ENCODE data around the gene SRSF9. TPM values are rescaled to one million over a fixed set of nuclear protein-coding genes. Genes with fewer than 3 reads are reported as not detected.
"Not testable (repeated sequence)": the region's sequence is repeated elsewhere in the genome, so short reads cannot be mapped to it uniquely, and the experiment has no call there.

The SRSF9 gene
- polyA plus RNA-seq, 1 donor from 2014 or later = 289 TPM

DNA sequence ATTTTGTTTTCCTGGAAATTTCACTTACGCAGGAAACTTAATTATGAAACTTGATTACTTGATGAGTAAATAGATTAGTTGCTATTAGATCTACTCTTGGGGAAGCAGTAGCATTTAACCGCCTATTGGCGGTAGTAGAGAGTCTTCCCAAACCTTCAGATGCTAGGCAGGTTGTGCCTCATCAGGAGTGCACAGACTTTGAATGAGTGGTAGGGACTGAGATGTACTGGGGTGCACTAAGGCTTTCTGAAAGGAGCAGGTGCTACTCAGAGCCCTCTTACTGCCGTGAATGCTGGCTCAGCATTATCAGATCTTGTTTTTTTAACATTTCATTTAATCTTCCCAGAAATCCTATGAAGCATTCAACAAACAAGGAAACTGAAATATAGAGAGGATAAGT, 15.6 kb downstream of the SRSF9 start:
- Histone ChIP-seq H3K4me3 (ENCODE audit: low read length) (no peak overlapping the region), H3F3A (ENCODE audit: insufficient read depth, low read length, poor library complexity, severe bottlenecking) (no peaks in the 10 kb centered on the region), H2AFZ (ENCODE audit: low read depth, low read length) (no peak overlapping the region), H3K79me2 (replicated peaks; ENCODE audit: insufficient read depth, low read length) (peaks cover 9% of the 10 kb centered on the region), H3K36me3 (ENCODE audit: insufficient read depth, low read length) (no peaks in the 10 kb centered on the region), H3K9me2 (ENCODE audit: insufficient read depth, low read length) (no peaks in the 10 kb centered on the region), H3K27ac (ENCODE audit: low read length) (no peak overlapping the region), H3K9me3 (ENCODE audit: low read length) (no peaks in the 10 kb centered on the region), H4K20me1 (ENCODE audit: insufficient read depth) (no peaks in the 10 kb centered on the region), H3K4me2 (ENCODE audit: low read length) (no peak overlapping the region), H3K27me3 (ENCODE audit: insufficient read depth, low read depth, low read length) (no peaks in the 10 kb centered on the region), H3K9ac (ENCODE audit: low read length) (no peak overlapping the region)
- TF ChIP-seq, protein P1, sequence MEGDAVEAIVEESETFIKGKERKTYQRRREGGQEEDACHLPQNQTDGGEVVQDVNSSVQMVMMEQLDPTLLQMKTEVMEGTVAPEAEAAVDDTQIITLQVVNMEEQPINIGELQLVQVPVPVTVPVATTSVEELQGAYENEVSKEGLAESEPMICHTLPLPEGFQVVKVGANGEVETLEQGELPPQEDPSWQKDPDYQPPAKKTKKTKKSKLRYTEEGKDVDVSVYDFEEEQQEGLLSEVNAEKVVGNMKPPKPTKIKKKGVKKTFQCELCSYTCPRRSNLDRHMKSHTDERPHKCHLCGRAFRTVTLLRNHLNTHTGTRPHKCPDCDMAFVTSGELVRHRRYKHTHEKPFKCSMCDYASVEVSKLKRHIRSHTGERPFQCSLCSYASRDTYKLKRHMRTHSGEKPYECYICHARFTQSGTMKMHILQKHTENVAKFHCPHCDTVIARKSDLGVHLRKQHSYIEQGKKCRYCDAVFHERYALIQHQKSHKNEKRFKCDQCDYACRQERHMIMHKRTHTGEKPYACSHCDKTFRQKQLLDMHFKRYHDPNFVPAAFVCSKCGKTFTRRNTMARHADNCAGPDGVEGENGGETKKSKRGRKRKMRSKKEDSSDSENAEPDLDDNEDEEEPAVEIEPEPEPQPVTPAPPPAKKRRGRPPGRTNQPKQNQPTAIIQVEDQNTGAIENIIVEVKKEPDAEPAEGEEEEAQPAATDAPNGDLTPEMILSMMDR (IDR thresholded peaks at IDR 0.05; ENCODE audit: poor library complexity, severe bottlenecking) = peak; percentile 58
- no peak for TF ChIP-seq SMC3 (conservative IDR thresholded peaks at IDR 0.05; ENCODE audit: poor library complexity)

DNA sequence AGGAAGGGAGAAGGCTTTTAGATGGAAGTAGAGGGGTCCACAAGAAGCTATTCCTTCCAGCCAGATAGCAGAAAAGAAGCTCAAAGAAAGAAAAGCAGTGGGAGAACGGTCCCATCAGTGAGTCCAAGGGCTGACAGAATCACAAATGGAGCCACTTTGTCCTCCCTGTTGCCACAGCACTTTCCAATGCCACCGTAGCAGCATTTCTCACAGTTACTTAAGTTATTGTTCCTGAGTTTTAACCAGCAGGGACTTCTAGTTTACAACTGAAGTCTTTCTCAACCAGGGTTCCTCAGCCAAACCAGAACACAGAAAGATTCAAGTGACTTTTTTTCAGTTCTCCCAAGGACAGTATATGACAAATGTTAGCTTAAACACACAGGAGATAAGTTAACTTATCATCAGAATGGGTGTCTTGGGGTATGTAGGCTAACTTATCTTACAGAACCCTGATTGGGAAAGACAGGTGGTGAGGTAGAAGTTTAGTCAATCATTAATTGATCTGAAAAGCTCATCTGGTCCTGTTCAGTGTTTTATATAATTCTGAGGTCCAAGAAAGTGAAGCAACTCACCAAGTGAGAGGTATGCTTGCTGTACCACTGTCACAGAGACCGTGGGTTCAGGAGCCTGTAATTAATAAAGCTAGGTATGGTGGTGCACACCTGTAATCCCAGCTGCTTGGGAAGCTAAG, 16.3 kb downstream of the SRSF9 start:
- Histone ChIP-seq H4K20me1 (ENCODE audit: insufficient read depth) (no peaks in the 10 kb centered on the region), H3K4me2 (ENCODE audit: low read length) (no peak overlapping the region), H3K9ac (ENCODE audit: low read length) (no peak overlapping the region), H3K27me3 (ENCODE audit: insufficient read depth, low read depth, low read length) (no peaks in the 10 kb centered on the region), H3K4me3 (ENCODE audit: low read length) (no peak overlapping the region), H3K79me2 (replicated peaks; ENCODE audit: insufficient read depth, low read length) (peaks cover 11% of the 10 kb centered on the region), H2AFZ (ENCODE audit: low read depth, low read length) (no peak overlapping the region), H3K9me2 (ENCODE audit: insufficient read depth, low read length) (no peaks in the 10 kb centered on the region), H3K27ac (ENCODE audit: low read length) (no peak overlapping the region), H3K9me3 (ENCODE audit: low read length) (no peaks in the 10 kb centered on the region), H3F3A (ENCODE audit: insufficient read depth, low read length, poor library complexity, severe bottlenecking) (no peaks in the 10 kb centered on the region), H3K36me3 (ENCODE audit: insufficient read depth, low read length) (no peaks in the 10 kb centered on the region)
- TF ChIP-seq TAF1 (IDR thresholded peaks at IDR 0.05; ENCODE audit: low read depth) = no peak
- TF ChIP-seq SMC3 (conservative IDR thresholded peaks at IDR 0.05; ENCODE audit: poor library complexity) = no peak
- no peak for TF ChIP-seq RAD21 (conservative IDR thresholded peaks at IDR 0.05)
- TF ChIP-seq, protein P1 (IDR thresholded peaks at IDR 0.05; ENCODE audit: poor library complexity, severe bottlenecking) = no peak

DNA sequence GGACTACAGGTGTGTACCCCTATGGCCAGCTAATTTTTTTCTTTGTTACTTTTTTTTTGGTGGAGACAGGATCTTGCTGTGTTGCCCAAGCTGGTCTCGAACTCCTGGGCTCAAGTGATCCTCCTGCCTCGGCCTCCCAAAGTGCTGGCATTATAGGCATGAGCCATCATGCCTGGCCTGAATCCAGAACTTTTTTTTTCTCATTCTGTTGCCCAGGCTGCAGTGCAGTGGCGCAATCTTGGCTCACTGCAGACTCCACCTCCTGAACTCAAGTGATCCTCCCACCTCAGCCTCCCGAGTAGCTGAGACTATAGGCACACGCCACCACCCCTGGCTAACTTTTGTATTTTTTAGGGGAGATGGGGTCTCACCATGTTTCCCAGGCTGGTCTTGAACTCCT, 17.0 kb downstream of the SRSF9 start:
- not testable (repeated sequence) for H3K36me3 ChIP-seq (ENCODE audit: insufficient read depth, low read length); H2AFZ ChIP-seq (ENCODE audit: low read depth, low read length); H3F3A ChIP-seq (ENCODE audit: insufficient read depth, low read length, poor library complexity, severe bottlenecking); H4K20me1 ChIP-seq (ENCODE audit: insufficient read depth); H3K4me2 ChIP-seq (ENCODE audit: low read length); H3K9ac ChIP-seq (ENCODE audit: low read length); H3K9me2 ChIP-seq (ENCODE audit: insufficient read depth, low read length); H3K27ac ChIP-seq (ENCODE audit: low read length); H3K27me3 ChIP-seq (ENCODE audit: insufficient read depth, low read depth, low read length); H3K9me3 ChIP-seq (ENCODE audit: low read length); H3K4me3 ChIP-seq (ENCODE audit: low read length)
- H3K79me2 ChIP-seq (replicated peaks; ENCODE audit: insufficient read depth, low read length) = peaks cover 18% of the 10 kb centered on the region

DNA sequence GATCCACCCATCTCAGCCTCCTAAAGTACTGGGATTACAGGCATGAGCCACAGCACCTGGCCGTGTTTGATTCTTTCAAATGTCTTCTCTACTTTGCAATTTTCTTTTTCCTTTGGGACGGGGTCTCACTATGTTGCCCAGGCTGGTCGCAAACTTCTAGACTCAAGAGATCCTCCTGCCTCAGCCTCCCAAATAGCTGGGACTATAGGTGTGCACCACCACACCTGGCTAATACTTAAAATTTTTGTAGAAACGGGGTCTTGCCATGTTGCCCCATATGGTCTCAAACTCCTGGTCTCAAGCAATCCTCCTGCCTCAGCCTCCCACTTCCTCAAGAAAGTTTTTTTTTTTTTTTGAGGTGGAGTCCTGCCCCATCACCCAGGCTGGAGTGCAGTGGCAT, 21.6 kb downstream of the SRSF9 start:
- peaks cover 45% of the 10 kb centered on the region for H3K79me2 ChIP-seq (replicated peaks; ENCODE audit: insufficient read depth, low read length)
- H3K9me2 ChIP-seq (ENCODE audit: insufficient read depth, low read length) = no peaks in the 10 kb centered on the region
- no peaks in the 10 kb centered on the region for H3F3A ChIP-seq (ENCODE audit: insufficient read depth, low read length, poor library complexity, severe bottlenecking)
- TF ChIP-seq, protein P1 (IDR thresholded peaks at IDR 0.05; ENCODE audit: poor library complexity, severe bottlenecking) = no peak
- no peak for TF ChIP-seq POLR2AphosphoS5 (IDR thresholded peaks at IDR 0.05)
- no peak overlapping the region for H3K27ac ChIP-seq (ENCODE audit: low read length)
- H3K9me3 ChIP-seq (ENCODE audit: low read length) = no peaks in the 10 kb centered on the region
- no peaks in the 10 kb centered on the region for H3K27me3 ChIP-seq (ENCODE audit: insufficient read depth, low read depth, low read length)
- H4K20me1 ChIP-seq (ENCODE audit: insufficient read depth) = no peaks in the 10 kb centered on the region
- H3K9ac ChIP-seq (ENCODE audit: low read length) = no peak overlapping the region
- H3K4me3 ChIP-seq (ENCODE audit: low read length) = peak overlapping the region; percentile 100
- H3K4me2 ChIP-seq (ENCODE audit: low read length) = no peak overlapping the region
- no peaks in the 10 kb centered on the region for H3K36me3 ChIP-seq (ENCODE audit: insufficient read depth, low read length)
- H2AFZ ChIP-seq (ENCODE audit: low read depth, low read length) = no peak overlapping the region

DNA sequence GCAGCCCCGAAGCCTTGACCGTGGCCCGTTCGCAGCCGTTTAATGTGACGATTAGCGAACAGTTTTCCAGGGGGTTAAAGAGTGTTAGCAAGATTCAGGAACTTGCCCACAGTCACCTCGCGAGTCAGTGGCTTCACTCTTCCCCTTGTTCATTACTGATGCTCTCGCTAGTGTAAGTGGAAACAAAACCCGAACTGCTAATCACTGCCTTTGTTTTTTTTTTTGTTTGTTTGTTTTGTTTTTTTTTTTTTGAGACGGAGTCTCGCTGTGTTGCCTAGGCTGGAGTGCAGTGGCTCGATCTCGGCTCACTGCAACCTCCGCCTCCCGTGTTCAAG, 22.7 kb downstream of the SRSF9 start:
- H3K36me3 ChIP-seq (ENCODE audit: insufficient read depth, low read length); H3K9me3 ChIP-seq (ENCODE audit: low read length); H3K27me3 ChIP-seq (ENCODE audit: insufficient read depth, low read depth, low read length); H4K20me1 ChIP-seq (ENCODE audit: insufficient read depth); H3K9me2 ChIP-seq (ENCODE audit: insufficient read depth, low read length); H3F3A ChIP-seq (ENCODE audit: insufficient read depth, low read length, poor library complexity, severe bottlenecking): not testable (repeated sequence)
- peaks cover 45% of the 10 kb centered on the region for H3K79me2 ChIP-seq (replicated peaks; ENCODE audit: insufficient read depth, low read length)
- peak overlapping the region; percentile 76 for H3K27ac ChIP-seq (ENCODE audit: low read length)
- H3K4me3 ChIP-seq (ENCODE audit: low read length) = peak overlapping the region; percentile 100
- H3K9ac ChIP-seq (ENCODE audit: low read length) = peak overlapping the region; percentile 93
- H3K4me2 ChIP-seq (ENCODE audit: low read length) = peak overlapping the region; percentile 58
- H2AFZ ChIP-seq (ENCODE audit: low read depth, low read length) = peak overlapping the region; percentile 95
